ENCODE measurements around the gene NT5E. TPM values are rescaled to one million over a fixed set of nuclear protein-coding genes. Genes with fewer than 3 reads are reported as not detected.

The NT5E gene
- total and polyA plus RNA-seq, 12 donors = 2.9 to 14.2 (median 9.6) TPM

DNA sequence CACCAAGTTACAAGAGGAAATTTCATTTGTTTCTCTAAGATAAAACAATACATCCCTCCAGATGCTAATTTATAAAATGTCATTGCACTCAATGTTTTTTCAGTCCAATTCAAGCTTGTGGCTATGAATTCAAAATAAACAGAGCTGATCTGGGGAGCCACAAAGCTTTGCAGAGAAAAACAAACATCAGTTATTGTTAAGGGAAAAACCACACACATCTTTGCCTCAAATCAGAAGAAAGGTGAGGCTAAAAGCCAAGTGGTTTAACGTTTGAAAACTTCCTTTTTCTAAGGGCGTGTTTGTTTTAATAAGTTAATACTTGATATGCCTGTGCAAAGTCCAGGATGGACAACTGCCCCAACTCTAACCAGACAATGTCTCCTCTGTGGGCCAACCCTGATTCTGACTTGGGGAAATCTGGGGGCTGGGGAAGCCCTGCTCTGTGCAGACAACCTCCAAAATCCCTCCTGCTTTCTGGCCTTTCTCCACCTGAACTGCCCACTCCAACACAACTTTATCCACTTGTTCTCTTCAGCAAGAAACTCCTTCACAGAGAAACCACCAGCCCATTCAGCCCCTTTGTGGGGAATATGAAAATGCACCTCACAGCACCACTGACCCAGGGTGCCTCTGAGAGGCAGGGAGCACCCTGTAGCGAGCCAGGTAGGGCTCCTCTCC is 44.6 kb upstream of the NT5E start:
- DNase-seq = no peak
- Histone ChIP-seq H3K27me3 (no peaks in the 10 kb centered on the region), H3K36me3 (replicated peaks in 1 of 2) (no peaks in the 10 kb centered on the region), H3K9me3 (replicated peaks in 1 of 3) (no peaks in the 10 kb centered on the region), H3K4me1 (replicated peaks in 1 of 2) (no peaks in the 10 kb centered on the region), H3K4me3 (no peak overlapping the region), H3K27ac (no peak overlapping the region)
- WGBS, 4 donors = 45 to 61% (median 55%) methylated on average over 3 of the region's 3 CpGs
- intact Hi-C loops (cut with DNase I) = no loop called here
- TF ChIP-seq POLR2A (IDR thresholded peaks at IDR 0.05) = no peak
- TF ChIP-seq, protein P1, sequence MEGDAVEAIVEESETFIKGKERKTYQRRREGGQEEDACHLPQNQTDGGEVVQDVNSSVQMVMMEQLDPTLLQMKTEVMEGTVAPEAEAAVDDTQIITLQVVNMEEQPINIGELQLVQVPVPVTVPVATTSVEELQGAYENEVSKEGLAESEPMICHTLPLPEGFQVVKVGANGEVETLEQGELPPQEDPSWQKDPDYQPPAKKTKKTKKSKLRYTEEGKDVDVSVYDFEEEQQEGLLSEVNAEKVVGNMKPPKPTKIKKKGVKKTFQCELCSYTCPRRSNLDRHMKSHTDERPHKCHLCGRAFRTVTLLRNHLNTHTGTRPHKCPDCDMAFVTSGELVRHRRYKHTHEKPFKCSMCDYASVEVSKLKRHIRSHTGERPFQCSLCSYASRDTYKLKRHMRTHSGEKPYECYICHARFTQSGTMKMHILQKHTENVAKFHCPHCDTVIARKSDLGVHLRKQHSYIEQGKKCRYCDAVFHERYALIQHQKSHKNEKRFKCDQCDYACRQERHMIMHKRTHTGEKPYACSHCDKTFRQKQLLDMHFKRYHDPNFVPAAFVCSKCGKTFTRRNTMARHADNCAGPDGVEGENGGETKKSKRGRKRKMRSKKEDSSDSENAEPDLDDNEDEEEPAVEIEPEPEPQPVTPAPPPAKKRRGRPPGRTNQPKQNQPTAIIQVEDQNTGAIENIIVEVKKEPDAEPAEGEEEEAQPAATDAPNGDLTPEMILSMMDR (IDR thresholded peaks at IDR 0.05) = no peak

DNA sequence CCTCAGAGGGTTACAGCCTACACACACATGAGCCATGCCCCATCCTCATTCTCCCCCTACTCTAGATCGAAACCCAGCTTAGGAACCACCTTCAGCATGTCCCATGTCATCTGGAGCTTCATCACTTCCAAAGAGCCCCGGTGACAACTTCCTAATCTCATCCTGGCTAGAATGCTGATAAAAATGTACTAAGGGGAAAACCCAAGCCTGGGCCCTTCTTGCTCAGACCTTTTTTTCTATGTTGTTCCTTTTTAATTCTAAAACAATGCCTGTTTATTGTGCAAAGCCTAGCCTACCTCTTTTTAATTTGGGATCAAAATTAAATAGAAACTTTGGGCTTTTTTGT is 44.1 kb upstream of the NT5E start:
- 75 to 80% (median 76%) methylated on average over 2 of the region's 2 CpGs for WGBS, 4 donors

DNA sequence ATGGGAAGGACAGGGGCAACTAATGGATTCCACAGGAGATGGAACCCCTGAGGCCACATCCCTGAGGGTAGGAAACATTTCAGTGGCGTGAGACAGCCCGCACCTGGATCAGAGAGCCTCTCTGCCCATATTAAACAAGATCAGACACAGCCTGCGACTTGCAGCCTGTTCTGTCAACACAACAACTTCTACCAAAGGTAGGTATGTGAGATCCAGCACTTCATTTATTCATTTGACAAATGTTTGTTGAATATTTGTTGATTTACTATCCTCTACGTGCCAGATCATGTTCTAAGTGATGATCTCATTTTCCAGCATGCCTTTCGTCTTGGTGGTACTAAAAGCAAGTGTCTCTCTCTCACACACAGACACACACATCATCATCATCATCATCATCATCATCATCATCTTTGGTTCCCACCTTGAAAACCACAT is 43.2 kb upstream of the NT5E start:
- Histone ChIP-seq H3K27ac (no peak overlapping the region), H3K27me3 (no peaks in the 10 kb centered on the region), H3K4me1 (replicated peaks in 1 of 2) (no peaks in the 10 kb centered on the region), H3K36me3 (replicated peaks in 1 of 2) (no peaks in the 10 kb centered on the region), H3K9me3 (replicated peaks in 1 of 3) (no peaks in the 10 kb centered on the region), H3K4me3 (no peak overlapping the region)
- TF ChIP-seq, protein P1 (IDR thresholded peaks at IDR 0.05) = no peak
- TF ChIP-seq POLR2A (IDR thresholded peaks at IDR 0.05) = no peak
- DNase-seq = no peak
- 55 to 84% (median 74%) methylated on average over 5 of the region's 5 CpGs for WGBS, 4 donors
- intact Hi-C loops (cut with DNase I) = no loop called here

More for the DNA sequence above, 44.1 kb upstream of the NT5E start:
- TF ChIP-seq, protein P1 (IDR thresholded peaks at IDR 0.05) = no peak
- TF ChIP-seq POLR2A (IDR thresholded peaks at IDR 0.05) = no peak
- Histone ChIP-seq H3K4me1 (replicated peaks in 1 of 2) (no peaks in the 10 kb centered on the region), H3K9me3 (replicated peaks in 1 of 3) (no peaks in the 10 kb centered on the region), H3K4me3 (no peak overlapping the region), H3K27me3 (no peaks in the 10 kb centered on the region), H3K27ac (no peak overlapping the region), H3K36me3 (replicated peaks in 1 of 2) (no peaks in the 10 kb centered on the region)
- DNase-seq = no peak
- intact Hi-C loops (cut with DNase I) = no loop called here

DNA sequence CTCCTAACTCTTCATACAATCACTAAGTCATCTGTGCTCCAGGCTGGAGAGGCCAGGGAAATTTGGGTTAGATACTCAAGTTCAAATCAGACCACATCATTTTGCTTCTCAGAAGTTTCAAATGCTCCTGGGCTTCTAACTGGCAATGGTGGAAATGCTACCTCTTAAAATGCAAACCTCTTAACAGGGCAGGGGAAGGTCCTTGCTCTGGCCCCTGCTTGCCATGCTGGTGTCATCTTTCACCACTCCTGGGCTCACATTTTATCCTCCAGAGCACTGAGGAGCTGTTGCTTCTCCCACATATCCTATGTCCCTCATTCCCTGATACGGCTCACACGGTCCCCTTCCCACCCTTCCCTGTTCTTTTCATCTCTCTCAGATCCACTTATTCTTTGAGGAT is 41.8 kb upstream of the NT5E start:
- no peak for DNase-seq
- H3K27ac ChIP-seq = no peak overlapping the region
- WGBS, 4 donors = 56 to 72% (median 69%) methylated on average over 2 of the region's 2 CpGs
- H3K4me3 ChIP-seq = no peak overlapping the region
- H3K36me3 ChIP-seq (replicated peaks in 1 of 2) = no peaks in the 10 kb centered on the region
- no peaks in the 10 kb centered on the region for H3K9me3 ChIP-seq (replicated peaks in 1 of 3)
- intact Hi-C loops (cut with DNase I) = no loop called here
- no peaks in the 10 kb centered on the region for H3K27me3 ChIP-seq
- no peaks in the 10 kb centered on the region for H3K4me1 ChIP-seq (replicated peaks in 1 of 2)
- TF ChIP-seq POLR2A (IDR thresholded peaks at IDR 0.05) = no peak
- TF ChIP-seq, protein P1 (IDR thresholded peaks at IDR 0.05) = no peak
